Measurements from ENCODE around the gene FGF13. TPM values are rescaled to one million over a fixed set of nuclear protein-coding genes. Genes with fewer than 3 reads are reported as not detected.

The FGF13 gene
- total and polyA plus RNA-seq, 2 of the 13 experiments (the other 11 are each of a cell fraction or from before 2014, with no cell fraction given): 0.09 to 0.33 TPM

GRCh38 chrX:138664016-138664415, 47.5 kb downstream of the FGF13 start:
- TF ChIP-seq CENPT (CRISPR knock-in tag; IDR thresholded peaks at IDR 0.05; ENCODE audit: low read depth): no peak
- no peak for TF ChIP-seq MAF1 (CRISPR knock-in tag; IDR thresholded peaks at IDR 0.05; ENCODE audit: borderline replicate concordance)
- no peak for TF ChIP-seq TFE3 (CRISPR knock-in tag; IDR thresholded peaks at IDR 0.05)
- TF ChIP-seq TEF (CRISPR knock-in tag; IDR thresholded peaks at IDR 0.05): no peak
- TF ChIP-seq ZSCAN20 (CRISPR knock-in tag; IDR thresholded peaks at IDR 0.05; ENCODE audit: borderline replicate concordance): no peak
- TF ChIP-seq AKAP8 (CRISPR knock-in tag; IDR thresholded peaks at IDR 0.05): no peak
- no peak for TF ChIP-seq ZNF7 (CRISPR knock-in tag; IDR thresholded peaks at IDR 0.05)
- no peak for TF ChIP-seq HHEX (CRISPR knock-in tag; IDR thresholded peaks at IDR 0.05)
- TF ChIP-seq ZNF614 (CRISPR knock-in tag; IDR thresholded peaks at IDR 0.05; ENCODE audit: borderline replicate concordance): no peak
- TF ChIP-seq RNF2 (conservative IDR thresholded peaks at IDR 0.05; ENCODE audit: low read depth): no peak
- TF ChIP-seq PATZ1 (CRISPR knock-in tag; IDR thresholded peaks at IDR 0.05): no peak
- no peak for TF ChIP-seq PHF20 (CRISPR knock-in tag; IDR thresholded peaks at IDR 0.05)
- TF ChIP-seq ZBTB25 (CRISPR knock-in tag; IDR thresholded peaks at IDR 0.05): no peak
- TF ChIP-seq ZNF451 (CRISPR knock-in tag; IDR thresholded peaks at IDR 0.05): no peak
- TF ChIP-seq NCOA2 (CRISPR knock-in tag; IDR thresholded peaks at IDR 0.05): no peak
- no peak for TF ChIP-seq XRCC5 (optimal IDR thresholded peaks at IDR 0.05; ENCODE audit: low read length)
- TF ChIP-seq FIP1L1 (IDR thresholded peaks at IDR 0.05; ENCODE audit: borderline replicate concordance, insufficient read depth, low read depth, low read length): no peak
- TF ChIP-seq ZNF468 (CRISPR knock-in tag; IDR thresholded peaks at IDR 0.05): no peak
- no TSS peak for BruUV-seq (replicated peaks)
- no peak for FAIRE-seq
- H3K27me3 ChIP-seq (ENCODE audit: control insufficient read depth in 1 of 2, insufficient read depth in 2 of 2, low read length in 2 of 2): no peaks in the 10 kb centered on the region
- no peak overlapping the region for H3K27ac ChIP-seq (ENCODE audit: extremely low read length, insufficient read depth, low read length)
- no peak overlapping the region for H3K4me3 ChIP-seq (replicated peaks in 1 of 3; ENCODE audit: insufficient read depth in 1 of 3, low read depth in 2 of 3, low read length in 3 of 3)
- ChIA-PET CTCF (ENCODE audit: low intra/inter-chr PET ratio, low total read pairs) (no interaction called here), POLR2A (no interaction called here)
- H4K20me1 ChIP-seq (ENCODE audit: insufficient read depth, low read length): no peaks in the 10 kb centered on the region
- no peak for DNase-seq (ENCODE audit: low spot score)
- H3K4me1 ChIP-seq (ENCODE audit: insufficient read depth, low read length): no peaks in the 10 kb centered on the region
- H3K4me2 ChIP-seq (ENCODE audit: low read depth, low read length): no peak overlapping the region
- in situ Hi-C loops (cut with HindIII; ENCODE audit: extremely low pct_ligation_motif_present, low pct_unique_long_range_greater_than_20kb) (no loop called here), intact Hi-C loops (cut with micrococcal nuclease; ENCODE audit: unreplicated experiment) (no loop called here)
- H3K79me2 ChIP-seq (ENCODE audit: insufficient read depth, low read length): no peaks in the 10 kb centered on the region
- no peaks in the 10 kb centered on the region for H3K36me3 ChIP-seq (replicated peaks in 1 of 2; ENCODE audit: control insufficient read depth in 1 of 2, insufficient read depth in 2 of 2, low read length in 2 of 2)
- 2% methylated on average over 3 of the region's 3 CpGs for WGBS (ENCODE audit: low lambda C conversion rate)
- H3K9ac ChIP-seq (ENCODE audit: insufficient read depth, low read depth, low read length): no peak overlapping the region
- H2AFZ ChIP-seq (ENCODE audit: low read length): no peak overlapping the region
- no peak for ATAC-seq
- peaks cover 8% of the 10 kb centered on the region; the same call in 1 of the 2 replicates for H3K9me3 ChIP-seq (ENCODE audit: low read length)

Measured in HepG2 (cell line).